HG03378 (cell line): Measurements from ENCODE around the gene P3H1.
"Not testable (repeated sequence)": the region's sequence is repeated elsewhere in the genome, so short reads cannot be mapped to it uniquely, and the experiment has no call there.

Source experiments
- ATAC-seq: cut with Tn5 transposase; IDR thresholded peaks from one replicate; pipeline ENCODE4 v1.9.1; 2021; ENCODE audit warnings: mild to moderate bottlenecking, moderate library complexity; ENCODE audit not compliant: unreplicated experiment

Gene P3H1

GRCh38 chr1:42774928-42775526 is 8.2 kb upstream of the P3H1 start:
- ATAC-seq, result no peak

DNA sequence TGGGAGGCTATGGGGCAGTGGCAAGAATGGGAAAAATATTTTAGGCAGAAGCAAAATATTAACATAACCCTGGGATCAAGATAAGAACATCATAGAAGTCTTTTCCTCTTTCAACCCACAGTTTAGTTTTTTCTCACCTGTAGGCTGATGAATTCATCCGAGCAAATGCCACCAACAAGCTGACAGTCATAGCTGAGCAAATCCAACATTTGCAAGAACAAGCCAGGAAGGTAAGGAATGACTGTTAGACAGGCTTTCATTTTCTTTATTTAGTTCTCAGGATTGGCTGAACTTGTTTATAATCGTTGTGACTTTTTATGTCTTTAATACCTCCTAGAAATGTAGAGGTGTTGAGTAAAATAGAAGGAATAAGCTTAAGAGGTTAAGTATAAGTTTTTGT is 6.6 kb upstream of the P3H1 start:
- ATAC-seq, result no peak

DNA sequence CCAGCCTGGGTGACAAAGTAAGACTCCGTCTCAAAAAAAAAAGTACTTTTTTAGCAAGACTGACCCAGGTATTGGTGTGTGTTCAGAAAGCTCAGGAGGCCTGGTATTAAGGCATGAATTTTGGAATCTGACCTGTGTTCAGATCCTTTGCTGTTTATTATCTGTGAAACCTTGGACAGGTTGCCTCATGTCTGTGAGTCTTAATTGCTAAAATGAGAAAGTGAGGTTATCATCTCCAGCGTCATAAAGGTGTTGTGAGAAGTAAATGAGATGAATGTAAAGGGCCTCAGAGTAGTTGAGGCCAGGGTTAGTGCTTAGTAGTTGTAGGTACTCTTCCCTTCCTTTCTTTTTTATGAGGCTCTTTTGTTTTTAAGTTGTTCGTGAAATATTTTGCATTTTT is 3.0 kb upstream of the P3H1 start:
- no peak for ATAC-seq

DNA sequence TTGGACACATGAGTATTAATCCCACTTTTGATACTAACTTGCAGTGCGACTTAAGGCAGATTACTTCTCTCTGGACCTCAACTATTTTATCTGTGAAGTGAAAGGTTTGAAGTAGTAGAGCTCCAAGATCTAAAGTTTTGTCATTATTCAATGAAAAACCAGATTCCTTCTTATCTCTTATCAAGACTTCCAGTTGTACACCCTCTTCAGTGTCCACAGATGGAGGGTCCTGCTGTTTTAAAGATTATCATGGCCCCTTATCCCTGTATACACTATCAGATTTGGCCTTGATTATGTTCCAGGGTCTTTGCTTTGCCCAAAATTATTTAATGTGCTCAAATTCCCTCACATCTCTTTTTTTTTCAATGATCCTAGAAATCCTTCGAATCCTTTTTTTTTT is 1.3 kb upstream of the P3H1 start:
- no peak for ATAC-seq

DNA sequence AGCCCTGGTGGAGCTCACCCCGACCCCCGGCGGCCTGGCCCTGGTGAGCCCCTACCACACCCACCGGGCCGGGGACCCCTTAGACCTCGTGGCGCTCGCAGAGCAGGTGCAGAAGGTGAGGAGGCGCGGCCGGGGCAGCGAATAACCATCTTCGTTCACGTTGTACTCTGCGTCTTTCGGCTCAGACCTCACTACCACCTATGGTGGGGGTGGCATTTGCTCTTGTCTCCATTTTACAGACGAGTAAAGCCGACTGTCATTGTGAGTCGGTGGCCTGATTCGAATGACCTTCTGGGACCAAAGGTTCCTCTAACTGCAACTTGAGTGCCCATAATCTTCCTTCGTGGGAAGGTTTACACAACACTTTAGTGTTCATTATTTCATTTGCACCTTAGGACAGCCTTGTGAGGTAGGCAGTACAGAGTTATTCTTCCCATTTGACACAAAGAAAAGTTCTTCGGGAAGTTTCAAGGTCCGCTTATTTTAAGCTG is 727 bp upstream of the P3H1 start:
- ATAC-seq, result peak; percentile 26

DNA sequence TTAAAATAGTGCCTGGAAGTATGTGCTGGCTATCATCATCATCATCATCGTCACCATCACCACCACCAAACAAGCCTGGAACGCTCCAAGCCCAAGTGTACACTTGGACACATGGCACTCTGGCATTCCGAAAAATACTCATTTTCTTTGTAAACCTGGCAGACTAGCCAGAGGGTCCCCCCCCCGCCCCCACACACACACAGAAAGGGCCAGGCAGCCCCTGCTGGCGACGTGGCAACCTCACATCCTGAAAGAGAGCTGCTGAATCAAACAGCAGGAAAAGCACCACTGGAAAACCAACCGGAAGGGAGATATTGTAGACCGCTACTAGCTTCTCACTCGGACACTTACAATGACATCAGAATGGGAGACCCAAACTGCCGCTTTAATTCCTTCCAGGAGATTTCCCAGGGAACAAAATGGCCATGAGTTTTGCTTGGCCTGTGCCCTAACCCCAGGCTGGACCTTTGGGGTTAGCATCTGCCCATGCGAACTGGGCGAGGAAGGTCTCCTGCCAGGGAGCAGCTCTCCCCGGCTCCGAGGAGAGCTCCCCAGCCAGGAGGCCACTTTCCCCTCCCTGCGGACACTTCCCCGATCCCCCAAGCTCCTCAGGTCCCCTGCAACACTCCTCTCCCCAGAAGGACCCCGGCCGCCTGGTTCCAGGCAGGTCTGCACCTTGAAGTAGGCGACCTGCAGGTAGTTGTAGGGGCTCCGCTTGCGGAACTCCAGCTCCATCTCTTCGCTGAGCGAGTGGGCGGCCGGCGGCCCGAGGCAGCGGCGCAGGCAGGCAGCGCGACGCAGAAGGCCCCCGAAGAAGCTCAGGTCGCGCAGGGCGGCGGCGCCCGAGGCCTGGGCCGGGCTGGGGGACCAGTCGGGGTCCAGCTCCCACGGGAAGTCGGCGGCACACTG is 742 bp downstream of the P3H1 start:
- ATAC-seq, result peak; percentile 13

DNA sequence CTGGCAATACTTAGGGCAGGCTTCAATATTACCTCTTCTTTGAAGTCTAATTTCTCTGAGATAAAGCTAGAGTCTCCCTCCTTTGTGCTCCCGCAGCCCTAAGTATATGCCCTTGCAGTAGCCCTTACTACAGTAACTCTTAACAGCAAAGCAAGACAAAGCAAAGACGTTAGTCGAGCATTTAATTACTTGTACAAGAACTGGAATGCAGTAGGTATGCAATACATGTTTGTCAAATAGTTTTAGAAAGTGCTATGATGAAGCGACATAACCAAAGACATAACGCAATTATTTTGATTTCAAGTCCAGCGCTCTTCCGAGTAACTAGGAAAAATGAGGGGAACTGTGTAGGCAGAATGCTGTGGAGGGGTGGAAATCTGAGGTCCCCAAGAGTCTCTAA is 1.6 kb downstream of the P3H1 start:
- no peak for ATAC-seq

- ATAC-seq, result no peak
These were observed 4.6 kb downstream of the P3H1 start for GRCh38 chr1:42762269-42762668.

GRCh38 chr1:42761567-42761966 is 5.3 kb downstream of the P3H1 start:
- no peak for ATAC-seq

DNA sequence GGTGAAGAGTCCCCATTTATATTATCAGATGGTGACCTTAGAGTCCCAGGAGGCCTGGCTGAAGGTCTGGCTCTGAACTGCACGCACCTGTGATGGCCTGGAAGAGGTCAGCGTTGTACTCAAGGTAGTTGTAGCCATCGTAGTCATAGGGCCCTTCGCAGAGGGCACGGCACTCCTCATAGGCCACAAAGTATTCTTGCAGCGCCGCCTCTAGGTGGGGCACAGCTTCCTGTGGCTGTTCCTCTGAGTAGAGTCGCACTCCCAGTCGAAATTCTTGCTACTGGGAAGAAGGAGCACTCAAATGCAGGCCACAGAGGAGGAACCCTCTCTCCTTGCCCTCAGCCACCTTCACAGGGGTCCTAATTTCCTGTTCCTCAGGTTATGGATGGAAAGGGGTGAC is 7.7 kb downstream of the P3H1 start:
- no peak for ATAC-seq

DNA sequence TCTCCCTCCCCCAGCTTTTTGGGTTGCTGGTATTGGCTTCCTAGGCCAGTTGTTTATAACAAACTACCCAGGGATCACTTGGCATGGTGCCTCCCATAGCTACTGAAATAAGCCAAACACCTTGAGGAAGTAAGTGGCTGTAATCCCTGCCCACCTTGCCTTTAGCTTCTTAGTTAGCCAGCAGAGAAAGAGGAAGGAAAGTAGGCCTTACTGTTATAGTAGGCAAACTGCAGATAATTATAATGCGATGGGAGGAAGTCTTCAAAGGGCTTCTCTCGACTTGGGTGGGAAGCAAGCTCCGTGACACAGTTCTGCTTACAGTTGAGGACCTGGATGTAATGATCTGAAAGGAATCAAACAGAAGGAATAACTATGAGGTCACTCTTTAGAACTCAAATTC is 8.2 kb downstream of the P3H1 start:
- ATAC-seq, result no peak

DNA sequence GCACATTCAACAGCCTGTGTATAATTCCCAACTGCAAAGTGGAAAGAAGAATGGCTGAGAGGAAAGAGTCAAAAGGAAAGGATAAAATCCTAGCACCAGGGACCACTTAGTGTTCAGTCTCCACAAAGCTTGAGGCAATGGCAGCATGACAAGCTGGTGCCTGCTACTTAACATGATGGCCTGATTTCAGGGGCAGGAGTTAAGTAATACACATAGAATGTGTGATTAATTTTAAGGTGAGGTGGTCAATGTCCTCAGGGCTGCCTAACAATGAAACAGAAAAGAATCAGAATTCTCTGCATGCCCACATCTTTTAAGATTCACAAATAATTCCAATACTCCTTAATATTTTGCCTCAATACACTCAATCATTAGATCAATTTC is 8.9 kb downstream of the P3H1 start:
- ATAC-seq, result no peak

GRCh38 chr1:42756956-42757891 is 9.6 kb downstream of the P3H1 start:
- ATAC-seq, result no peak

GRCh38 chr1:42753070-42753469 is 13.8 kb downstream of the P3H1 start:
- ATAC-seq, result no peak

GRCh38 chr1:42752284-42752683 is 14.5 kb downstream of the P3H1 start:
- ATAC-seq, result no peak

GRCh38 chr1:42751511-42752070 is 15.2 kb downstream of the P3H1 start:
- ATAC-seq, result not testable (repeated sequence)

GRCh38 chr1:42750041-42750440 is 16.8 kb downstream of the P3H1 start:
- ATAC-seq, result no peak

DNA sequence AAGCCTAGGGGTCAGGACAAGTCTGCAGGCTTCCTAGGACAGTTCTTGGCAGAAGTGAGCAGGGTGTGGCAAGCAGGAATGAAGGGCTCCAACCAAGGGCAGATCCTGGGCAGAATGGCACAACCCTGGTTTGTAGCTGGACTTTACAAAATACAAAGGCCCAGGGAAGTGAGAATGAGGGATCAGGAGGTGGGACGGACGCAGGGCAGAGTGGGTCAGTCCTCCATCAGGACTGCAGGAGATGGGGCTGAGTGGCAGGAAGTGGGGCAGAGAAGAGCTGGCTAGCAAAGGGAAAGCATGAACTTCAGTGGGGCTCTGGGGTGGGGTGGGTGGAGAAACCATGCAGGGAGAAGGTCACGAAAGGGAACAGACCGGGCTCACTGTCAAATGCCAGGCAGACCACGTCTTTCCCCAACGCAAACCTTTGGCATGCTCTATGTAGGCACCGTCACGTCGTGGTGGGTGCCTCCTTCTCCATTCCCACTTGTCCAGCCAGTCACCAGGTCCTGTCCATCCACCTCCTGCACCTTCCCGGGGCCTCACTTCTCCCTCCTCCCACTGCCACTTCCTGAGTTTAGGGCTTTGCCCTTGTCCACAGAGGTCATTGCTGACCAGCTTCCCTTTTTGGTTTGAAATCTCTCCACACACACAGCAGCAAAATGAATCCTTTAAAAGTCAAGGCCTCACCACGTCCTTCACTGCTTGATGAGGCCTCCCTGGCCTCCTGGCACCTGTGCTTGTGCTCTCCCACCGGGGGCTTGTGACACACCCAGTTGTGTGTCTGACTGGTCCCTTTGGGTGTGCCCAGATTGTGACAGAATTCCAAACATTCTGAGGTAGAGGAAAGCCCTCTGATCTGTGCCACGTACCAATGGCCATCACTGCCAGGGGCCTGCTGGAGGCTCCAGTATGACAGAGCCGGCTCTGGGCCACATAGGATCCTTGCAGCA is 18.1 kb downstream of the P3H1 start:
- no peak for ATAC-seq

DNA sequence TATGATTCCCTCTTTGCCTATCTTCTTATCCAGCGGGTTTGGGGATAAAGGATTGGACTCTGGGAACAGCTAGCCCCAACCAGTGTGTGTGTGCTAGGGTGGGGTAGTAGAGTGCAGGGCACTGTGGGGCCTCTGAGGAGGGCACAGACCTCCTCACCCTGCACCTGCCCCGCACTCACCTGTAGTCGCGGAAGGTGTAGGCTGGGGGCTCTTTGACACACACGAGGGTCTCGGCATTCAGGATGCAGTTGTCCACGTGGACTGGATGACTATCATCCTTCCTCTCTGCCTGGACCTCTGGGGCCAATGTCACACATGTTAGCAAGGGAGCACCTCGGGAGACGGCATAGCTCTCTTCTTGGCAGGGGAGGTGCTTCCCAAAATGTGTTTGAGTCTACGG is 18.8 kb downstream of the P3H1 start:
- no peak for ATAC-seq

- ATAC-seq, result no peak
These were observed 19.7 kb downstream of the P3H1 start for GRCh38 chr1:42747125-42747524.
